ENCODE data around the gene MYO7A. TPM values are rescaled to one million over a fixed set of nuclear protein-coding genes. Genes with fewer than 3 reads are reported as not detected.
"Not testable (repeated sequence)": the region's sequence is repeated elsewhere in the genome, so short reads cannot be mapped to it uniquely, and the experiment has no call there.

The MYO7A gene
- total and polyA plus RNA-seq, 2 donors (not counting 3 experiments of a cell fraction or from before 2014, with no cell fraction given): 1.3 to 3.6 TPM

DNA sequence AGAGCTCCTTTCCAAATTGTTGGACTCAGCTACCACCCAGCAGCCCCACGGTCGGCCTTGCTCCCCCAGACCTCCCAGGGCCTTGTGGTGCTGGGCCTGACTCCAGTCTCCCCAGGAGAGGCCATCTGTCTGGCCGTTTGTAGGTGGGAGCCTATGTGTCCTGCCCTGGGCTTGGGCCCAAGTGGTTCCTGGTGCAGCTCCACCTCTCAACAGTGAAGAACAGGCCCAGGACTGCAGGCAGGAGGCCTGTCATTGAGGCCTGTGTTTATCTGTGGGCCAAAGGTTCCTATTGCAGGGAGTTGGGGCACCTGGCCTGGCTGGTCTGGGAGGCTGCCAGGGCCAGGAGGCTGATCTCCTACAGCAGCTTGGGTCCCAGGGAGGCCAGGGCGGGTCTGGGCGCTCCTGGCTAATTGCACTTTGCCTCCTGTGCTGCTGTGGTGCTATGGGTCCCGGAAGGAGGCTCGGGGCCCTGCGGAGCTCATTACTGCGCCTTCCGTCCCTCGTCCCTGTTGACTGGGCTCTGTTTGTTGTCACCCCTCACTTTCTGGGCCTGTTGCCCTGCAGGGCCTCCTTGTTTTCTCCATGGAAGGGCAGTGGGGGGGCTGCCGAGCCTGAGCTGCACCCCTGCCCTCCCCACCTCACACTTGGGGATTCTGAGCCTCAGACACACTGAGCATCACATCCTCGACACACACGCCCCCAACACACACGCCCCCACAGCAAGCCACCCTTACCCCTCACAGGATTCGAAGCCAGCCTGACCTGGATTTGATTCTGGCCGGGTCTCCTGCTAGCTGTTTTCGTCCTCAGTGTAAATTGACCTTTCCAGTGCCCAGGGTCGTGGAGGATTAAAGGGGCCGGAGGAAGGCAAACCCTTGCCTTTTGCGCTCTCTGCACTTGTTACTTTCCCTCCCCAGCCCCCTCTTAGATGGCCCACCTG is 32.2 kb upstream of the MYO7A start:
- ChIA-PET CTCF (interaction anchor here (1.4 to 2.8 kb wide), 5 partner anchors 10 to 176 kb away, joined by 3 to 15 read pairs (median 7); no protein-coding TSS in a partner anchor), POLR2A (no interaction called here)
- no TSS peak for BruUV-seq (replicated peaks)
- dilution Hi-C loops (cut with MboI; ENCODE audit: extremely low pct_ligation_motif_present, low sequenced_read_pairs) (no loop called here), intact Hi-C loops (cut with micrococcal nuclease) (no loop called here)
- DNase-seq (ENCODE audit: low read depth, low spot score) (no peak), FAIRE-seq (no peak)
- Histone ChIP-seq H3K27me3 (ENCODE audit: control insufficient read depth in 2 of 2, insufficient read depth in 2 of 2, low read length in 2 of 2) (no peaks in the 10 kb centered on the region), H3K4me3 (replicated peaks in 1 of 3; ENCODE audit: insufficient read depth in 1 of 3, low read depth in 1 of 3, low read length in 3 of 3) (no peak overlapping the region), H3K9me3 (replicated peaks; ENCODE audit: control insufficient read depth, insufficient read depth, low read length) (no peaks in the 10 kb centered on the region), H3K4me2 (ENCODE audit: insufficient read depth, low read length) (no peak overlapping the region), H3K9me1 (replicated peaks; ENCODE audit: control insufficient read depth, extremely low read depth, insufficient read depth, low read length) (no peaks in the 10 kb centered on the region), H3K36me3 (ENCODE audit: control insufficient read depth in 2 of 2, extremely low read depth in 1 of 2, insufficient read depth in 2 of 2, low read length in 2 of 2) (peaks cover 0 to 3% of the 10 kb centered on the region in 2 experiments), H3K4me1 (ENCODE audit: control insufficient read depth, extremely low read depth, insufficient read depth, low read length) (no peaks in the 10 kb centered on the region), H2AFZ (ENCODE audit: low read depth, low read length) (no peak overlapping the region), H3K27ac (ENCODE audit: insufficient read depth, low read depth, low read length) (no peak overlapping the region), H3K9ac (replicated peaks; ENCODE audit: extremely low read depth, insufficient read depth, low read length) (no peak overlapping the region), H3K79me2 (ENCODE audit: control insufficient read depth, insufficient read depth, low read length) (no peaks in the 10 kb centered on the region), H4K20me1 (replicated peaks; ENCODE audit: control insufficient read depth, extremely low read depth, insufficient read depth, low read length) (no peaks in the 10 kb centered on the region)
- TF ChIP-seq EZH2 (IDR thresholded peaks at IDR 0.05; ENCODE audit: borderline replicate concordance, low read depth, low read length, severe bottlenecking) (no peak), MYC (IDR thresholded peaks at IDR 0.05; ENCODE audit: low read depth, low read length) (no peak)

DNA sequence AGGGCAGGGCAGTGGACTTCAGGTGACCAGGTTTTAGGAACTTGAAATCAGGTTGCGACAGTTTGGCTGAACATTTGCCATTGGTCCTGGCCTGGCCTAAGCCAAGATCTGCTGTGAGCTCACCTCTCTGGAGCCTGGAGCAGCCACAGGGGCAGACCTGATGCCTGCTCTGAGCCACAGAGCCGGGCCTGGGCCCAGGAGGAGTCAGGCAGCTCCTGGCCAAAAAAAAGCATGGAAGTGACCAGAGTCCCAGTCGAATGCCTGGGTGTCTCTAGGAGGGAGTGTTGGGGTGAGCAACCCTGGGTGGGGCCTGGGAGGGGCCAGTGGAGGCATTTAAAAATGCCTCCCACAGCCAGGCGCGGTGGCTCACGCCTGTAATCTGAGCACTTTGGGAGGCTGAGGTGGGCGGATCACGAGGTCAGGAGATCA is 31.4 kb upstream of the MYO7A start:
- POLR2A ChIA-PET: no interaction called here
- dilution Hi-C loops (cut with MboI; ENCODE audit: extremely low pct_ligation_motif_present, low sequenced_read_pairs) (no loop called here), intact Hi-C loops (cut with micrococcal nuclease) (no loop called here)
- H3K4me1 ChIP-seq (ENCODE audit: control insufficient read depth, extremely low read depth, insufficient read depth, low read length): no peaks in the 10 kb centered on the region
- no peaks in the 10 kb centered on the region for H3K27me3 ChIP-seq (ENCODE audit: control insufficient read depth in 2 of 2, insufficient read depth in 2 of 2, low read length in 2 of 2)
- FAIRE-seq: no peak
- no peaks in the 10 kb centered on the region for H3K79me2 ChIP-seq (ENCODE audit: control insufficient read depth, insufficient read depth, low read length)
- no peak overlapping the region for H3K4me3 ChIP-seq (replicated peaks in 1 of 3; ENCODE audit: insufficient read depth in 1 of 3, low read depth in 1 of 3, low read length in 3 of 3)
- no peak overlapping the region for H3K4me2 ChIP-seq (ENCODE audit: insufficient read depth, low read length)
- no peak for DNase-seq (ENCODE audit: low read depth, low spot score)
- BruUV-seq (replicated peaks): no TSS peak
- H3K9me3 ChIP-seq (replicated peaks; ENCODE audit: control insufficient read depth, insufficient read depth, low read length): no peaks in the 10 kb centered on the region
- peaks cover 0 to 3% of the 10 kb centered on the region in 2 experiments for H3K36me3 ChIP-seq (ENCODE audit: control insufficient read depth in 2 of 2, extremely low read depth in 1 of 2, insufficient read depth in 2 of 2, low read length in 2 of 2)
- no peak overlapping the region for H3K27ac ChIP-seq (ENCODE audit: insufficient read depth, low read depth, low read length)
- TF ChIP-seq JUN (IDR thresholded peaks at IDR 0.05; ENCODE audit: borderline replicate concordance, insufficient read depth, insufficient read length, low read depth): no peak
- TF ChIP-seq, protein P1, sequence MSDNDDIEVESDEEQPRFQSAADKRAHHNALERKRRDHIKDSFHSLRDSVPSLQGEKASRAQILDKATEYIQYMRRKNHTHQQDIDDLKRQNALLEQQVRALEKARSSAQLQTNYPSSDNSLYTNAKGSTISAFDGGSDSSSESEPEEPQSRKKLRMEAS (IDR thresholded peaks at IDR 0.05; ENCODE audit: insufficient read depth, insufficient read length): no peak
- no peak for TF ChIP-seq POLR2AphosphoS5 (IDR thresholded peaks at IDR 0.05; ENCODE audit: insufficient read depth, low read depth, low read length)
- no peak for TF ChIP-seq GATA2 (IDR thresholded peaks at IDR 0.05; ENCODE audit: insufficient read depth, insufficient read length, low read depth, low read length)
- no peak for TF ChIP-seq POLR2A (IDR thresholded peaks at IDR 0.05; ENCODE audit: low read depth, low read length)
- no peaks in the 10 kb centered on the region for H3K9me1 ChIP-seq (replicated peaks; ENCODE audit: control insufficient read depth, extremely low read depth, insufficient read depth, low read length)
- H4K20me1 ChIP-seq (replicated peaks; ENCODE audit: control insufficient read depth, extremely low read depth, insufficient read depth, low read length): no peaks in the 10 kb centered on the region
- no peak overlapping the region for H3K9ac ChIP-seq (replicated peaks; ENCODE audit: extremely low read depth, insufficient read depth, low read length)
- H2AFZ ChIP-seq (ENCODE audit: low read depth, low read length): no peak overlapping the region
- CTCF ChIA-PET: interaction anchor here (1.4 to 2.8 kb wide), 4 partner anchors 9 to 177 kb away, joined by 3 to 15 read pairs (median 7); no protein-coding TSS in a partner anchor

DNA sequence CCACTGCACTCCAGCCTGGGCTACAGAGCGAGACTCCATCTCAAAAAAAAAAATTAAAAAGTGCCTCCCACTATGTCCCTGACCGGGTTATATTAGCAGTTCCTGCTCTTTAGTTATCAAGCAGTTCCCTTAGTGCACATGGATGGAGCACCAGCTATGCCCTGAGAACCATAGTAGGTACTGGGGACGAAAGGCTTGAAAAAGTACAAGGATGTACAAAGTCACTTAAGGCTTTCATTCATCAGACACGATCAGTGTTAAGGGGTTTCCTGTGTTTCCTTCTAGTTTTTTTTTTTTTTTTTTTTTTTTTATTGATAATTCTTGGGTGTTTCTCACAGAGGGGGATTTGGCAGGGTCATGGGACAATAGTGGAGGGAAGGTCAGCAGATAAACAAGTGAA is 30.9 kb upstream of the MYO7A start:
- H3K79me2 ChIP-seq (ENCODE audit: control insufficient read depth, insufficient read depth, low read length); BruUV-seq (replicated peaks); H4K20me1 ChIP-seq (replicated peaks; ENCODE audit: control insufficient read depth, extremely low read depth, insufficient read depth, low read length); H3K9me1 ChIP-seq (replicated peaks; ENCODE audit: control insufficient read depth, extremely low read depth, insufficient read depth, low read length); H3K4me3 ChIP-seq (replicated peaks in 1 of 3; ENCODE audit: insufficient read depth in 1 of 3, low read depth in 1 of 3, low read length in 3 of 3); FAIRE-seq; H3K9ac ChIP-seq (replicated peaks; ENCODE audit: extremely low read depth, insufficient read depth, low read length); DNase-seq (ENCODE audit: low read depth, low spot score); H2AFZ ChIP-seq (ENCODE audit: low read depth, low read length); dilution Hi-C loops (cut with MboI; ENCODE audit: extremely low pct_ligation_motif_present, low sequenced_read_pairs); POLR2A ChIA-PET; H3K4me1 ChIP-seq (ENCODE audit: control insufficient read depth, extremely low read depth, insufficient read depth, low read length); H3K4me2 ChIP-seq (ENCODE audit: insufficient read depth, low read length); intact Hi-C loops (cut with micrococcal nuclease); H3K36me3 ChIP-seq (ENCODE audit: control insufficient read depth in 2 of 2, extremely low read depth in 1 of 2, insufficient read depth in 2 of 2, low read length in 2 of 2); H3K27ac ChIP-seq (ENCODE audit: insufficient read depth, low read depth, low read length); H3K27me3 ChIP-seq (ENCODE audit: control insufficient read depth in 2 of 2, insufficient read depth in 2 of 2, low read length in 2 of 2); H3K9me3 ChIP-seq (replicated peaks; ENCODE audit: control insufficient read depth, insufficient read depth, low read length): not testable (repeated sequence)
- CTCF ChIA-PET: interaction anchor here (1.8 to 2.8 kb wide), 2 partner anchors 34 to 49 kb away, joined by 7 to 15 read pairs; no protein-coding TSS in a partner anchor

Data from endothelial cell of umbilical vein (primary cell).